Caco-2 (cell line): ENCODE measurements around the gene KCTD1. TPM values are rescaled to one million over a fixed set of nuclear protein-coding genes. Genes with fewer than 3 reads are reported as not detected.

Source experiments
- BruUV-seq: library from RNA; stranded (reverse); fragments of 400-500 nt; replicated peaks from 2 replicates; lab custom pipeline; 2021; lab: Mats Ljungman, UMichigan
- CTCF ChIA-PET: fragments of 300-600 bp; sonication (Branson Sonifier 250); formaldehyde crosslinking; loops from one replicate; lab custom pipeline; 2022; ENCODE audit warnings: antibody characterized with exemption; lab: Charles Lee
- POLR2A ChIA-PET: fragments of 300-600 bp; sonication (Branson Sonifier 250); formaldehyde crosslinking; loops from one replicate; lab custom pipeline; 2022; ENCODE audit warnings: antibody characterized with exemption; lab: Charles Lee
- DNase-seq, 2 experiments: peaks; one replicate each; pipeline versions ENCODE4 v3.0.0 to v3.0.0-alpha.2; 2020 to 2022
- H3K27me3 ChIP-seq: replicated peaks from 2 replicates; pipeline ENCODE4 v1.6.0; 2011; ENCODE audit warnings: low read length; ENCODE audit not compliant: control insufficient read depth, insufficient read depth
- H3K36me3 ChIP-seq: 2 replicates; pipeline ENCODE4 v1.5.1; 2011; ENCODE audit warnings: low read length; ENCODE audit not compliant: control insufficient read depth, insufficient read depth
- H3K4me1 ChIP-seq: fragments of 250-450 bp; sonication (Bioruptor Pico); 2 replicates; pipeline ENCODE4 v1.5.1; 2020; ENCODE audit warnings: mild to moderate bottlenecking
- H3K4me3 ChIP-seq: 2 replicates; pipeline ENCODE4 v1.5.1; 2011; ENCODE audit warnings: low read depth, mild to moderate bottlenecking, control low read depth, low read length
- H3K9me3 ChIP-seq: fragments of 250-450 bp; sonication (Bioruptor Pico); 2 replicates; pipeline ENCODE4 v1.5.1; 2020; ENCODE audit warnings: mild to moderate bottlenecking, moderate library complexity
- H3K27ac Mint-ChIP-seq: one replicate; pipeline ENCODE4 v1.8.0; 2022; ENCODE audit warnings: mixed read lengths; ENCODE audit not compliant: unreplicated experiment
- H3K27me3 Mint-ChIP-seq: one replicate; pipeline ENCODE4 v1.8.0; 2022; ENCODE audit warnings: mixed read lengths; ENCODE audit not compliant: insufficient read depth, unreplicated experiment
- H3K36me3 Mint-ChIP-seq: one replicate; pipeline ENCODE4 v1.8.0; 2022; ENCODE audit warnings: mild to moderate bottlenecking, mixed read lengths; ENCODE audit not compliant: insufficient read depth, unreplicated experiment
- H3K4me1 Mint-ChIP-seq: one replicate; pipeline ENCODE4 v1.8.0; 2022; ENCODE audit warnings: low read depth, mixed read lengths; ENCODE audit not compliant: unreplicated experiment
- H3K4me3 Mint-ChIP-seq: one replicate; pipeline ENCODE4 v1.8.0; 2022; ENCODE audit warnings: mild to moderate bottlenecking, moderate library complexity, mixed read lengths; ENCODE audit not compliant: unreplicated experiment
- H3K9me3 Mint-ChIP-seq: one replicate; pipeline ENCODE4 v1.8.0; 2022; ENCODE audit warnings: mixed read lengths; ENCODE audit not compliant: unreplicated experiment
- CTCF ChIP-seq, 2 experiments: fragments of 200-600 bp in 1 of 2; IDR thresholded peaks; 1 replicate in 1 of 2; 2 replicates in 1 of 2; pipeline versions ENCODE4 v1.5.1 to v1.8.0; 2011 to 2022; ENCODE audit warnings: antibody characterized with exemption in 1 of 2, control low read depth in 1 of 2, inconsistent platforms in 1 of 2, low read depth in 1 of 2, low read length in 1 of 2, mild to moderate bottlenecking in 1 of 2, moderate library complexity in 1 of 2; ENCODE audit not compliant: insufficient read depth in 1 of 2, severe bottlenecking in 1 of 2, unreplicated experiment in 1 of 2
- intact Hi-C: fragments of 100-400 bp; cut with micrococcal nuclease; formaldehyde crosslinking; loops from one replicate; pipeline ENCODE4 v1.10.0; 2022; ENCODE audit not compliant: unreplicated experiment
- total RNA-seq: library from RNA; stranded (reverse); gene quantifications from 2 replicates; pipeline ENCODE4 v1.2.3, GENCODE V29; 2022

KCTD1 gene
- total RNA-seq, 1 experiment from 2014 or later: 5.7 TPM

- TF ChIP-seq CTCF (IDR thresholded peaks at IDR 0.05; ENCODE audit: insufficient read depth in 1 of 2, low read depth in 1 of 2, low read length in 1 of 2, severe bottlenecking in 1 of 2, unreplicated experiment in 1 of 2): no peak
- Histone ChIP-seq H3K27me3 (no peaks in the 10 kb centered on the region), H3K36me3 (no peaks in the 10 kb centered on the region), H3K4me1 (no peaks in the 10 kb centered on the region), H3K9me3 (no peaks in the 10 kb centered on the region), H3K4me3 (no peak overlapping the region)
- ChIA-PET CTCF (no interaction called here), POLR2A (no interaction called here)
- H3K4me3 Mint-ChIP-seq: no peak overlapping the region
- no peak for DNase-seq
- H3K27ac Mint-ChIP-seq: no peak overlapping the region
- no peaks in the 10 kb centered on the region for H3K36me3 Mint-ChIP-seq
- H3K9me3 Mint-ChIP-seq: peaks cover 8% of the 10 kb centered on the region
- intact Hi-C loops: no loop called here
- H3K27me3 Mint-ChIP-seq: no peaks in the 10 kb centered on the region
- BruUV-seq: no TSS peak
- H3K4me1 Mint-ChIP-seq: no peaks in the 10 kb centered on the region
These were observed 104.5 kb downstream of the KCTD1 start for GRCh38 chr18:26443853-26444252.

- no TSS peak for BruUV-seq
- ChIA-PET CTCF (no interaction called here), POLR2A (no interaction called here)
- DNase-seq: no peak
- Mint-ChIP-seq H3K27ac (no peak overlapping the region), H3K4me1 (no peaks in the 10 kb centered on the region), H3K36me3 (no peaks in the 10 kb centered on the region), H3K27me3 (no peaks in the 10 kb centered on the region), H3K4me3 (no peak overlapping the region), H3K9me3 (peaks cover 8% of the 10 kb centered on the region)
- Histone ChIP-seq H3K27me3 (no peaks in the 10 kb centered on the region), H3K36me3 (no peaks in the 10 kb centered on the region), H3K9me3 (no peaks in the 10 kb centered on the region), H3K4me1 (no peaks in the 10 kb centered on the region), H3K4me3 (no peak overlapping the region)
- intact Hi-C loops: no loop called here
- no peak for TF ChIP-seq CTCF (IDR thresholded peaks at IDR 0.05; ENCODE audit: insufficient read depth in 1 of 2, low read depth in 1 of 2, low read length in 1 of 2, severe bottlenecking in 1 of 2, unreplicated experiment in 1 of 2)
These were observed 106.2 kb downstream of the KCTD1 start for GRCh38 chr18:26442126-26442525.

- DNase-seq: no peak
- no peaks in the 10 kb centered on the region for H3K27me3 ChIP-seq
- no peak overlapping the region for H3K4me3 ChIP-seq
These were observed 107.7 kb downstream of the KCTD1 start for GRCh38 chr18:26440644-26441043.

More at GRCh38 chr18:26440644-26441043, 107.7 kb downstream of the KCTD1 start:
- ChIA-PET CTCF (interaction anchor here (1.4 kb wide), 1 partner anchor 57 kb away, joined by 3 read pairs; no protein-coding TSS in a partner anchor), POLR2A (no interaction called here)
- Histone ChIP-seq H3K36me3 (no peaks in the 10 kb centered on the region), H3K4me1 (no peaks in the 10 kb centered on the region), H3K9me3 (no peaks in the 10 kb centered on the region)
- H3K27ac Mint-ChIP-seq: no peak overlapping the region
- H3K4me3 Mint-ChIP-seq: no peak overlapping the region
- H3K4me1 Mint-ChIP-seq: peaks cover 12% of the 10 kb centered on the region
- intact Hi-C loops: no loop called here
- H3K36me3 Mint-ChIP-seq: no peaks in the 10 kb centered on the region
- no peak for TF ChIP-seq CTCF (IDR thresholded peaks at IDR 0.05; ENCODE audit: insufficient read depth in 1 of 2, low read depth in 1 of 2, low read length in 1 of 2, severe bottlenecking in 1 of 2, unreplicated experiment in 1 of 2)
- peaks cover 8% of the 10 kb centered on the region for H3K9me3 Mint-ChIP-seq
- no peaks in the 10 kb centered on the region for H3K27me3 Mint-ChIP-seq
- BruUV-seq: no TSS peak
